Measurements from ENCODE around the gene ANKS3. TPM values are rescaled to one million over a fixed set of nuclear protein-coding genes. Genes with fewer than 3 reads are reported as not detected.

Gene ANKS3
- total RNA-seq, 4 donors from 2014 or later: 6.7 to 16.6 (median 9.0) TPM

DNA sequence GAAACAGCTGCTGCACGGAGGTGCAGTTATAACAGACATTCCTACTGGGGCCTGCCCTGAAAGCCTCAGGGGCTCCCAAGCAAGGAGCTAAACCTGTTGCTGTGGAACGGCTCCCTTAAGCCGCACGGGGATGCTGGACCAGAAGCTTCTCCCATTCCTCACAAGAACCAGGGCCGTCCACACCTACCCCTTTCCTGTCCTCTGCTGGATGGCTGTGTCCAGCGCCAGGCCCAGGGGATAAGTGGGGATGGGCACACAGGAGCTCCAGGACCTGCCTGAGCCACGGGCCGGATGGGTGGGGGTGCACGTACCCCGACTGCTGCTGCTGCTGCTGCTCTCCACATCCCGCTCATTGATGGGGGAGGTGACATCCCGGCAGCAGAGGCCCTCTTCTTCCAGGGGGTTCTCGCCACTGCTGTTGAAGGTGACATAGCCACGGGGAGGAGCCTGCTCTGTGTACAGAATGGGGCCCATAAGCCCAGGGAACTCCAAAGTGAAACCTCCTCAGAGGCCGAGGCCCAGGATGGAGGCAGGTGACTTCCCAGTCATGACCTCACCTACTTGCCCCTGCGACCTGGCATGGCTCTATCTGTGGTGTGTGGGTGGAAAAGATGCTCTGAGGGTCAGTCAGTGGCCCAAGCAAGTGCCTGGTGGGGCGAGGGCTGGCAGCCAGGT lies 32.1 kb downstream of the ANKS3 start:
- Histone ChIP-seq H3K27ac (no peak overlapping the region), H3K4me1 (no peaks in the 10 kb centered on the region), H3K36me3 (peaks cover 0 to 65% of the 10 kb centered on the region in 2 donors), H3K4me3 (no peak overlapping the region), H3K27me3 (no peaks in the 10 kb centered on the region), H3K9me3 (no peaks in the 10 kb centered on the region)
- DNase-seq: no peak
- no peak for ATAC-seq
- TF ChIP-seq, protein P1, sequence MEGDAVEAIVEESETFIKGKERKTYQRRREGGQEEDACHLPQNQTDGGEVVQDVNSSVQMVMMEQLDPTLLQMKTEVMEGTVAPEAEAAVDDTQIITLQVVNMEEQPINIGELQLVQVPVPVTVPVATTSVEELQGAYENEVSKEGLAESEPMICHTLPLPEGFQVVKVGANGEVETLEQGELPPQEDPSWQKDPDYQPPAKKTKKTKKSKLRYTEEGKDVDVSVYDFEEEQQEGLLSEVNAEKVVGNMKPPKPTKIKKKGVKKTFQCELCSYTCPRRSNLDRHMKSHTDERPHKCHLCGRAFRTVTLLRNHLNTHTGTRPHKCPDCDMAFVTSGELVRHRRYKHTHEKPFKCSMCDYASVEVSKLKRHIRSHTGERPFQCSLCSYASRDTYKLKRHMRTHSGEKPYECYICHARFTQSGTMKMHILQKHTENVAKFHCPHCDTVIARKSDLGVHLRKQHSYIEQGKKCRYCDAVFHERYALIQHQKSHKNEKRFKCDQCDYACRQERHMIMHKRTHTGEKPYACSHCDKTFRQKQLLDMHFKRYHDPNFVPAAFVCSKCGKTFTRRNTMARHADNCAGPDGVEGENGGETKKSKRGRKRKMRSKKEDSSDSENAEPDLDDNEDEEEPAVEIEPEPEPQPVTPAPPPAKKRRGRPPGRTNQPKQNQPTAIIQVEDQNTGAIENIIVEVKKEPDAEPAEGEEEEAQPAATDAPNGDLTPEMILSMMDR (IDR thresholded peaks at IDR 0.05 in 4 of 5, conservative IDR thresholded peaks at IDR 0.05 in 1 of 5): no peak
- TF ChIP-seq POLR2A (IDR thresholded peaks at IDR 0.05): no peak
- intact Hi-C loops (cut with DNase I; ENCODE audit: low total_unique reads) (no loop called here), in situ Hi-C loops (cut with MboI; ENCODE audit: low sequenced_read_pairs in 4 of 4) (no loop called here)

DNA sequence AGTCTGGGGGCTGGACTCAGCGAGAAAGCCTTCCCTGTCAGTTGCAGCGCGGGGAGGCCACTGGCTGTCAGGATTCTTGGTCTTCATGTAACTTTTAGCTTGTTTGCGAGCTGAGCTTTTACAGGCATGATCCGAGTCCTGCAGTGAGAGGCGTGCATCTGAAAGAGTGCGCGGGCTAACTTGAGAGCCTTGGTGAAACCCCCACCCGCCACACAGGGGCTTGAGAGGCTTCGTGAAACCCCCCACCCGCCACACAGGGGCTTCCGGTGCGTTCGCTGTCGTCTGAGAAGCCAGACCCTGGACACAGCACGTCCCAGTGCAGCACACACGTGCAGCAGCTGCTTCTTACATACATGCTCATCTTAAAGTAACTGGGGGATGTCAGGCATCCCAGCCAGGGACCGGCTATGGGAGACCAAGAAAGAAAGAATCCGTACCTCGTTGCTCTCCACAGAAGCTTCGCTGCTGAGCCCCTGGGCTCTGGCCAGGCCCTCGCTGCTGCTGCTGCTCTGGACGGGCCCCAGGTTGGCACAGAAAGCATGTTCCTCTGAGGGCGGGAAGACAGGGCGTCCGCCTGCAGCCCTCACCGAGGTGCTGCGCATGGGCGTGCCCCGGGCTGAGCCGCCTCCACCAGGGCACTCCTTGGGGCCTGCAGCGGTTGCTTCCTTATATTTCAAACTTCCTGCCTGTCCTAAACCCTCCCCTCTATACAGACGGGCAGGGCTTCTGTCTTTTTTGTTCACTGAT lies 32.9 kb downstream of the ANKS3 start:
- TF ChIP-seq POLR2A (IDR thresholded peaks at IDR 0.05): no peak
- TF ChIP-seq, protein P1 (IDR thresholded peaks at IDR 0.05 in 4 of 5, conservative IDR thresholded peaks at IDR 0.05 in 1 of 5): no peak
- no peak for DNase-seq
- no peak overlapping the region for H3K27ac ChIP-seq
- no peaks in the 10 kb centered on the region for H3K27me3 ChIP-seq
- H3K4me1 ChIP-seq: no peaks in the 10 kb centered on the region
- H3K4me3 ChIP-seq: no peak overlapping the region
- peaks cover 0 to 59% of the 10 kb centered on the region in 2 donors for H3K36me3 ChIP-seq
- intact Hi-C loops (cut with DNase I; ENCODE audit: low total_unique reads): no loop called here
- ATAC-seq: no peak
- no peaks in the 10 kb centered on the region for H3K9me3 ChIP-seq
- in situ Hi-C loops (cut with MboI; ENCODE audit: low sequenced_read_pairs in 4 of 4): no loop called here

DNA sequence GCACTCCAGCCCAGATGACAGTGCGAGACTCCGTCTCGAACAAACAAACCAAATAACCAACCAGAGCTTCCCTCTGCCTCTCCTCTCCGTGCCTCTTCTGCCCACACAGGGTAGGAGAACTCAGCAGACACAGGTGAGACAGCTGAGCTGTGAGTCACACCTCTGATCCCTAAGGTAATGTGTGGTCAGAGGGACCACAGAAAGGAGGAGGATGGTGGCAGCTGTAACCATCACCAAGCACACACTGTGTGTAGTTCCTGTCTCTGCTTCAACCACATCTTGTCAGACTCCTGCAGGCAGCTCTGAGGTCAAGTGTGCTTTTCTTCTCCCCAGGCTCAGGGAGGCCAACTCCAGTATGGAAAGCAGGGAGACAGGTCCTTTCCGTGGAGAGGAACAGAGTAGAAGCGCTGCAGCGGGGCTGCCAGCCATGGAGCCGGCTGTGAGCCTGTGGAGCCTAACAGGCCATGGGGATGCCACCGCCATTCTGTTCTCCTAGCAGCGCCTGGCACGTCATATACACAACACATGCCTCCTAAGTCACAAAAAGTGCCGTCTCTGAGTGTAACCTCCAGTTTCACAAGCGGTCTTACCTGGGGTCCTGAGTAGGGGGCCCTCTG lies 33.6 kb downstream of the ANKS3 start:
- in situ Hi-C loops (cut with MboI; ENCODE audit: low sequenced_read_pairs in 4 of 4) (no loop called here), intact Hi-C loops (cut with DNase I; ENCODE audit: low total_unique reads) (no loop called here)
- no peak for ATAC-seq
- no peak for DNase-seq
- TF ChIP-seq, protein P1 (IDR thresholded peaks at IDR 0.05 in 4 of 5, conservative IDR thresholded peaks at IDR 0.05 in 1 of 5): no peak
- no peak for TF ChIP-seq POLR2A (IDR thresholded peaks at IDR 0.05)
- H3K4me1 ChIP-seq: peaks cover 0 to 3% of the 10 kb centered on the region in 2 donors
- peaks cover 0 to 57% of the 10 kb centered on the region in 2 donors for H3K36me3 ChIP-seq
- no peak overlapping the region for H3K4me3 ChIP-seq
- H3K27ac ChIP-seq: no peak overlapping the region
- H3K27me3 ChIP-seq: no peaks in the 10 kb centered on the region
- H3K9me3 ChIP-seq: no peaks in the 10 kb centered on the region

DNA sequence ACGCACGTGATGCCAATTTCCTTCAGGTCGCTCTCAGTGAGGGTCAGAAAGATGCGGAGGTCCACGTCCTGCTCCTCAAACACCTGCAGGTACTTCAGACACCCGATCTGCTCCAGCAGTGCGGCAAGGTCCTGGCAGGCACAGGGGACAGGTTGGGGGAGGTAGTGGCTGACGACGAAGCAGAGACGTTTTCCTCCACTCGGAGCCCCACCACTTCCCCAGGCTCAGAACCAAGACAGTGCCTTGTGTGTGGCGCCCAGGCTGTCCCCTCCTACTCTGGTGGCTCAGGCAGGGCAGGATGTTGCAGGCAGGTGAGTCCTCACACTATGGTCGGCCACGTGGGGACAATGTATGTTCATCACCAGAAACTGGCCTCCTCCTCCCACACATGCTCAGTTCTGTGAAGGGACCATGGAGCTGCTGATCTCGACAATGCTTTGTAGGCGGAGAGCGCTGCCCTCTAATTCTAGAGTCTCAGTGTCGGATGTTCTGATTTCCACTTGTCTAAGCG lies 35.0 kb downstream of the ANKS3 start:
- no peaks in the 10 kb centered on the region for H3K9me3 ChIP-seq
- DNase-seq (no peak), ATAC-seq (no peak)
- intact Hi-C loops (cut with DNase I; ENCODE audit: low total_unique reads) (no loop called here), in situ Hi-C loops (cut with MboI; ENCODE audit: low sequenced_read_pairs in 4 of 4) (no loop called here)
- peaks cover 7 to 8% of the 10 kb centered on the region in 2 donors for H3K4me1 ChIP-seq
- H3K4me3 ChIP-seq: no peak overlapping the region
- peaks cover 0 to 49% of the 10 kb centered on the region in 2 donors for H3K36me3 ChIP-seq
- H3K27me3 ChIP-seq: no peaks in the 10 kb centered on the region
- no peak overlapping the region for H3K27ac ChIP-seq
- TF ChIP-seq, protein P1 (IDR thresholded peaks at IDR 0.05 in 4 of 5, conservative IDR thresholded peaks at IDR 0.05 in 1 of 5): no peak
- TF ChIP-seq POLR2A (IDR thresholded peaks at IDR 0.05): no peak

Measured in gastrocnemius medialis (tissue), 4 donors.